ENCODE results near the gene SLC22A1. TPM values are rescaled to one million over a fixed set of nuclear protein-coding genes. Genes with fewer than 3 reads are reported as not detected.
"Not testable (repeated sequence)": the region's sequence is repeated elsewhere in the genome, so short reads cannot be mapped to it uniquely, and the experiment has no call there.

SLC22A1 gene
- polyA plus RNA-seq, 2 donors, result 0.13 to 0.43 TPM

- Histone ChIP-seq H3K27me3 (ENCODE audit: control insufficient read depth in 1 of 2, insufficient read depth in 2 of 2, low read length in 2 of 2) (no peaks in the 10 kb centered on the region), H3K36me3 (ENCODE audit: control insufficient read depth in 2 of 2, insufficient read depth in 2 of 2, low read length in 1 of 2) (peaks cover 0 to 12% of the 10 kb centered on the region in 2 donors), H3K4me3 (ENCODE audit: low read depth in 1 of 2, low read length in 2 of 2) (no peak overlapping the region), H3K27ac (ENCODE audit: low read depth in 2 of 2, low read length in 1 of 2) (no peak overlapping the region), H3K9me3 (ENCODE audit: control insufficient read depth in 2 of 2, insufficient read depth in 1 of 2, low read depth in 1 of 2, low read length in 1 of 2) (peaks cover 3 to 4% of the 10 kb centered on the region in 2 donors), H3K4me1 (ENCODE audit: control insufficient read depth in 2 of 2, insufficient read depth in 2 of 2, low read length in 1 of 2) (no peaks in the 10 kb centered on the region)
- 84 to 91% methylated on average over 5 of the region's 5 CpGs for WGBS, 2 donors
These were observed 2.9 kb upstream of the SLC22A1 start for GRCh38 chr6:160118620-160119229.

DNA sequence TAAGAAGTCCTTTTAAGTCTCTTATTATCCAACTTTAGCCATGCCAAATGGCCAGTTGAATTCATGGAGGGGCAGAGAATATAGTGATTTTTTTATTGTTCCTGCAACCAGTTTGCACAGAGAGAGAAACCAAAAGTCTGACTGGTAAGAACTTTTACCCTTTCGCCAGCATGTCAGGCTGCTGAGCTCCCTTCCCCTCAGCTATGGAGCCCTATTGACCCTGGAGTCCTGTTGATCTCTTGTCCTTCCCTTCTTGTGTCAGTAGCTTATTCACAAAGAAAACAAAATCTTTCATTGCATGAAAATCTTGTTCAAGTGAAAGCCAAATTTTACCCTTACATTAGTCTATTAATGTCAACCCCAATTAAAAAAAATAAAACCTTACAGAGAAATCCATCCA lies 1.5 kb upstream of the SLC22A1 start:
- Histone ChIP-seq H3K27me3 (ENCODE audit: control insufficient read depth in 1 of 2, insufficient read depth in 2 of 2, low read length in 2 of 2) (no peaks in the 10 kb centered on the region), H3K9me3 (ENCODE audit: control insufficient read depth in 2 of 2, insufficient read depth in 1 of 2, low read depth in 1 of 2, low read length in 1 of 2) (peaks cover 3 to 4% of the 10 kb centered on the region in 2 donors), H3K36me3 (ENCODE audit: control insufficient read depth in 2 of 2, insufficient read depth in 2 of 2, low read length in 1 of 2) (peaks cover 0 to 12% of the 10 kb centered on the region in 2 donors), H3K4me1 (ENCODE audit: control insufficient read depth in 2 of 2, insufficient read depth in 2 of 2, low read length in 1 of 2) (no peaks in the 10 kb centered on the region), H3K27ac (ENCODE audit: low read depth in 2 of 2, low read length in 1 of 2) (no peak overlapping the region), H3K4me3 (ENCODE audit: low read depth in 1 of 2, low read length in 2 of 2) (no peak overlapping the region)
- WGBS, 2 donors, result 89 to 94% methylated on average over 1 of the region's 1 CpG

GRCh38 chr6:160121981-160122380 lies 366 bp downstream of the SLC22A1 start:
- Histone ChIP-seq H3K27me3 (ENCODE audit: control insufficient read depth in 1 of 2, insufficient read depth in 2 of 2, low read length in 2 of 2) (no peaks in the 10 kb centered on the region), H3K36me3 (ENCODE audit: control insufficient read depth in 2 of 2, insufficient read depth in 2 of 2, low read length in 1 of 2) (peaks cover 0 to 9% of the 10 kb centered on the region in 2 donors), H3K9me3 (ENCODE audit: control insufficient read depth in 2 of 2, insufficient read depth in 1 of 2, low read depth in 1 of 2, low read length in 1 of 2) (peaks cover 3 to 4% of the 10 kb centered on the region in 2 donors), H3K4me1 (ENCODE audit: control insufficient read depth in 2 of 2, insufficient read depth in 2 of 2, low read length in 1 of 2) (no peaks in the 10 kb centered on the region), H3K4me3 (ENCODE audit: low read depth in 1 of 2, low read length in 2 of 2) (no peak overlapping the region), H3K27ac (ENCODE audit: low read depth in 2 of 2, low read length in 1 of 2) (no peak overlapping the region)
- whole genome bisulfite sequencing, 2 donors, result 93 to 98% methylated on average over 14 of the region's 14 CpGs

DNA sequence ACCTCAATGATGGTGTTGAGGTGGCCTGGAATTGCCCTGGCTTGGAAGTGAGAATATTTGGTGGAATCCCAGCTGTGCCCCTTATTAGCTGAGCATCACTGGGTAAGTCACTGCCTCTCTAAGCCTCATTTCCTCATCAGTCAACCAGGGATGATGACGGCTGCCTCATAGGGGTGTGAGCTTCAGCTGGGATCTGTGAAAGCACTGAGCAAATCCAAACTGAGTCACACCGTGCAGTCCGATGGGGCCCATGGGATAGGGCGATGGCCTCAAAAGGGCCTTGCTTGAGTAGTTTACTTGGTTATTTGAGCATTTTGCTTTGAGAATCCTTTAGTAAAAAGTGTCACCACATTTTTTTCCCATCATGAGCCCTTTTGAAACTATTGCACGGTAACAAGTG lies 1.1 kb downstream of the SLC22A1 start:
- Histone ChIP-seq H3K27me3 (ENCODE audit: control insufficient read depth in 1 of 2, insufficient read depth in 2 of 2, low read length in 2 of 2) (no peaks in the 10 kb centered on the region), H3K4me1 (ENCODE audit: control insufficient read depth in 2 of 2, insufficient read depth in 2 of 2, low read length in 1 of 2) (no peaks in the 10 kb centered on the region), H3K4me3 (ENCODE audit: low read depth in 1 of 2, low read length in 2 of 2) (no peak overlapping the region), H3K36me3 (ENCODE audit: control insufficient read depth in 2 of 2, insufficient read depth in 2 of 2, low read length in 1 of 2) (peaks cover 0 to 3% of the 10 kb centered on the region in 2 donors), H3K27ac (ENCODE audit: low read depth in 2 of 2, low read length in 1 of 2) (no peak overlapping the region), H3K9me3 (ENCODE audit: control insufficient read depth in 2 of 2, insufficient read depth in 1 of 2, low read depth in 1 of 2, low read length in 1 of 2) (peaks cover under 1 to 3% of the 10 kb centered on the region in 2 donors)
- 81 to 94% methylated on average over 5 of the region's 5 CpGs for WGBS, 2 donors

- WGBS, 2 donors, result 93 to 96% methylated on average over 2 of the region's 2 CpGs
- Histone ChIP-seq H3K36me3 (ENCODE audit: control insufficient read depth in 2 of 2, insufficient read depth in 2 of 2, low read length in 1 of 2) (peaks cover 0 to 1% of the 10 kb centered on the region in 2 donors), H3K27ac (ENCODE audit: low read depth in 2 of 2, low read length in 1 of 2) (no peak overlapping the region), H3K27me3 (ENCODE audit: control insufficient read depth in 1 of 2, insufficient read depth in 2 of 2, low read length in 2 of 2) (no peaks in the 10 kb centered on the region), H3K4me3 (ENCODE audit: low read depth in 1 of 2, low read length in 2 of 2) (no peak overlapping the region), H3K4me1 (ENCODE audit: control insufficient read depth in 2 of 2, insufficient read depth in 2 of 2, low read length in 1 of 2) (no peaks in the 10 kb centered on the region), H3K9me3 (ENCODE audit: control insufficient read depth in 2 of 2, insufficient read depth in 1 of 2, low read depth in 1 of 2, low read length in 1 of 2) (no peaks in the 10 kb centered on the region)
These were observed 2.4 kb downstream of the SLC22A1 start for GRCh38 chr6:160124007-160124406.

DNA sequence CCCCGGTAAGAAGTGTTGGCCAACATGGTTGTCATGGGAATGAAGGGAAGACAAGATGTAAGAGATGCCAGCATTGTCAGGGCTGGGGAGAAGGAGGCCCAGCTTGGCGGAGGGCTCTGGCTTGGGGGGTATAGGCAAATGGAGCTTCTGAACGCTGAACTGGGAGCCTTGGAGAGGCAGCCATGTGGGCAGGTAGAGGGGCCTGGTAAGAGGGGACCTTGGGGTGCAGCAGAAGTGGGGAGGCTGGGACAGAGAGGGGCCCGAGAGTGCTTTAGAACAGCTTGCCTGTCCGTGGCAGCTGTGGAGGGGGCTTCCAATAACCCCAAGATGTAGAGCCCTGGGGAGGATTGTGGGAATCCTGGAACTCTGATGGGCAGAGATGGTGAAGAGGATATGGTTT lies 3.0 kb downstream of the SLC22A1 start:
- Histone ChIP-seq H3K4me3 (ENCODE audit: low read depth in 1 of 2, low read length in 2 of 2) (no peak overlapping the region), H3K36me3 (ENCODE audit: control insufficient read depth in 2 of 2, insufficient read depth in 2 of 2, low read length in 1 of 2) (no peaks in the 10 kb centered on the region), H3K27ac (ENCODE audit: low read depth in 2 of 2, low read length in 1 of 2) (no peak overlapping the region), H3K4me1 (ENCODE audit: control insufficient read depth in 2 of 2, insufficient read depth in 2 of 2, low read length in 1 of 2) (no peaks in the 10 kb centered on the region), H3K27me3 (ENCODE audit: control insufficient read depth in 1 of 2, insufficient read depth in 2 of 2, low read length in 2 of 2) (no peaks in the 10 kb centered on the region), H3K9me3 (ENCODE audit: control insufficient read depth in 2 of 2, insufficient read depth in 1 of 2, low read depth in 1 of 2, low read length in 1 of 2) (no peaks in the 10 kb centered on the region)
- 91 to 95% methylated on average over 5 of the region's 5 CpGs for WGBS, 2 donors

DNA sequence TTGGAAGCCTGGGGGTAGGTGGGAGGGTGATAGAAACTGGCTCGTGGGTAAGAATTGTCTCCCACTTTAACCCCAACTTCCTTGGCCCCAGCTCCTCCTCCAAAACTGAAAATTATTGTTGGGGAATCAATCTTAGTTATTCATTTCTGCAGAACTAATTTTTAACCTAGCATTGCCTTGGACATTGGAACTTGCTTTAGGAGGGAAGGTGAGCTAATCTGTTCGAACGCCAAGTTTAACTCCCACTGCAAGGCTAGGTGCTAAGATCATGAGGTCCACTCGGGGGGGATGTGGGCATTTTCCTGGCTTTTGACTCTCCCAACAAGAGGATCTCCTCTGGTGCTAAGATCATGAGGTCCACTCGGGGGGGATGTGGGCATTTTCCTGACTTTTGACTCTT lies 3.5 kb downstream of the SLC22A1 start:
- H3K4me1 ChIP-seq (ENCODE audit: control insufficient read depth in 2 of 2, insufficient read depth in 2 of 2, low read length in 1 of 2), result not testable (repeated sequence)

DNA sequence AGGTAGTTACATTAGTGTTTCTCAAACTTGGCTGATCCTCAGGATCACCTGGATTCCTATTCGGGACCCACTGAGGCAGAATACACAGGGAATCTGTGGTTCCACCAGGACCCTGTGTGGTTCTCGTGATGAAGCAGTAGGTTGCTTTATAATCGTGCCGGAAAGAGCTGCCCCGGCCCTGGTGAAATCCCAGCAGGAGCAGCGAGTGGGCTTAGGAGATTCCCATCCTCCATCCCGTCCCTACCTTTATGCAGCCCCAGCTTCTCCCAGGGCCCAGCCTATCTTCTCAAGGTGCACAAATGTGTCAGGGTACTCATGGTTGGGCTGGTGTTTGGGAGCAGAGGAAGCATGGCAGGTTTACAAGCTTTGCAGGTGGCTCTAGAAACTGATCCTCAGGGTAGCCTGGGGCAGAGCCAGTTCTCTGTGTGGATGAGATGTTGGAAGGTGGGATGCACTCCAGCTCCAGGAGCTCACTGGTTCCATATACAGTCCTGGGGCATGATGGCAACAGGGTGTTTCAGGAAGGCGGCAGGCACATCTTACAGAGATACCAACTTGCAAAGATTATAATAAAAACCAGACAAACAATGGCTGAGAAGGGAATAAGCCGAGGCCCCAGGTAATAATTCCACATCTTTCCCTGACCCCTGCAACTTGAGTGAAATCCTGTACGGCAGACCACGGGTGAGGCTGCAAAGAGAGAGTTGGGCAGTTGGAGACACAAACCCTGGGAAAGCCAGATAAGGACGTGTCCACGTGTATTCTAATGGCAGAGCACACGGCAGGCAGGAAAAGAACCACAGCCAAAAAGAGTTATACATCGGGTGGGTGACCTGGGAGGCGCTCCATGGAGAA lies 5.9 kb downstream of the SLC22A1 start:
- H3K9me3 ChIP-seq (ENCODE audit: control insufficient read depth in 2 of 2, insufficient read depth in 1 of 2, low read depth in 1 of 2, low read length in 1 of 2), result no peaks in the 10 kb centered on the region
- H3K36me3 ChIP-seq (ENCODE audit: control insufficient read depth in 2 of 2, insufficient read depth in 2 of 2, low read length in 1 of 2), result no peaks in the 10 kb centered on the region
- 92 to 95% methylated on average over 16 of the region's 16 CpGs for WGBS, 2 donors
- H3K27me3 ChIP-seq (ENCODE audit: control insufficient read depth in 1 of 2, insufficient read depth in 2 of 2, low read length in 2 of 2), result no peaks in the 10 kb centered on the region
- no peaks in the 10 kb centered on the region for H3K4me1 ChIP-seq (ENCODE audit: control insufficient read depth in 2 of 2, insufficient read depth in 2 of 2, low read length in 1 of 2)
- H3K4me3 ChIP-seq (ENCODE audit: low read depth in 1 of 2, low read length in 2 of 2), result no peak overlapping the region
- no peak overlapping the region for H3K27ac ChIP-seq (ENCODE audit: low read depth in 2 of 2, low read length in 1 of 2)

More for the DNA sequence above, 3.5 kb downstream of the SLC22A1 start:
- H3K27me3 ChIP-seq (ENCODE audit: control insufficient read depth in 1 of 2, insufficient read depth in 2 of 2, low read length in 2 of 2); H3K27ac ChIP-seq (ENCODE audit: low read depth in 2 of 2, low read length in 1 of 2); H3K36me3 ChIP-seq (ENCODE audit: control insufficient read depth in 2 of 2, insufficient read depth in 2 of 2, low read length in 1 of 2); H3K4me3 ChIP-seq (ENCODE audit: low read depth in 1 of 2, low read length in 2 of 2); H3K9me3 ChIP-seq (ENCODE audit: control insufficient read depth in 2 of 2, insufficient read depth in 1 of 2, low read depth in 1 of 2, low read length in 1 of 2): not testable (repeated sequence)
- WGBS, 2 donors, result 81 to 91% methylated on average over 5 of the region's 5 CpGs

- H3K4me1 ChIP-seq (ENCODE audit: control insufficient read depth in 2 of 2, insufficient read depth in 2 of 2, low read length in 1 of 2), result no peaks in the 10 kb centered on the region
- H3K27ac ChIP-seq (ENCODE audit: low read depth in 2 of 2, low read length in 1 of 2), result no peak overlapping the region
- H3K36me3 ChIP-seq (ENCODE audit: control insufficient read depth in 2 of 2, insufficient read depth in 2 of 2, low read length in 1 of 2), result no peaks in the 10 kb centered on the region
- 88 to 94% methylated on average over 3 of the region's 3 CpGs for WGBS, 2 donors
- no peaks in the 10 kb centered on the region for H3K9me3 ChIP-seq (ENCODE audit: control insufficient read depth in 2 of 2, insufficient read depth in 1 of 2, low read depth in 1 of 2, low read length in 1 of 2)
- H3K4me3 ChIP-seq (ENCODE audit: low read depth in 1 of 2, low read length in 2 of 2), result no peak overlapping the region
- no peaks in the 10 kb centered on the region for H3K27me3 ChIP-seq (ENCODE audit: control insufficient read depth in 1 of 2, insufficient read depth in 2 of 2, low read length in 2 of 2)
These were observed 6.6 kb downstream of the SLC22A1 start for GRCh38 chr6:160128125-160128683.
